PFSK-1 (cell line): ENCODE results near the gene PPFIBP1.
A peak's percentile ranks its signal among the peaks of the same experiment; 100 is the strongest.

ENCODE experiments used
- FOXP2 ChIP-seq: optimal IDR thresholded peaks from 2 replicates; pipeline ENCODE3; 2011; ENCODE audit warnings: borderline replicate concordance, control low read depth, inconsistent platforms; ENCODE audit not compliant: insufficient read depth; ENCODE audit errors: extremely low read length, extremely low read depth
- POLR2AphosphoS5 ChIP-seq: IDR thresholded peaks from 2 replicates; pipeline ENCODE4 v1.6.1; 2012; ENCODE audit warnings: low read depth, mild to moderate bottlenecking, control low read depth, low read length, moderate library complexity
- SIN3A ChIP-seq: IDR thresholded peaks from 2 replicates; pipeline ENCODE4 v1.6.1; 2012; ENCODE audit warnings: mild to moderate bottlenecking, low read length, moderate library complexity, borderline replicate concordance; ENCODE audit not compliant: insufficient read depth
- TAF1 ChIP-seq: IDR thresholded peaks from 2 replicates; pipeline ENCODE4 v1.6.1; 2012; ENCODE audit warnings: low read length, control low read depth, borderline replicate concordance; ENCODE audit not compliant: insufficient read depth
- TF ChIP-seq, protein P1 (sequence below), 2 experiments: IDR thresholded peaks; 2 replicates each; pipeline versions ENCODE4 v1.6.1 to v1.8.0; 2011 to 2012; ENCODE audit warnings: low read depth in 2 of 2, low read length in 2 of 2, control low read depth in 1 of 2, inconsistent platforms in 1 of 2, mild to moderate bottlenecking in 1 of 2, moderate library complexity in 1 of 2; ENCODE audit not compliant: insufficient read depth in 1 of 2

PPFIBP1 gene

DNA sequence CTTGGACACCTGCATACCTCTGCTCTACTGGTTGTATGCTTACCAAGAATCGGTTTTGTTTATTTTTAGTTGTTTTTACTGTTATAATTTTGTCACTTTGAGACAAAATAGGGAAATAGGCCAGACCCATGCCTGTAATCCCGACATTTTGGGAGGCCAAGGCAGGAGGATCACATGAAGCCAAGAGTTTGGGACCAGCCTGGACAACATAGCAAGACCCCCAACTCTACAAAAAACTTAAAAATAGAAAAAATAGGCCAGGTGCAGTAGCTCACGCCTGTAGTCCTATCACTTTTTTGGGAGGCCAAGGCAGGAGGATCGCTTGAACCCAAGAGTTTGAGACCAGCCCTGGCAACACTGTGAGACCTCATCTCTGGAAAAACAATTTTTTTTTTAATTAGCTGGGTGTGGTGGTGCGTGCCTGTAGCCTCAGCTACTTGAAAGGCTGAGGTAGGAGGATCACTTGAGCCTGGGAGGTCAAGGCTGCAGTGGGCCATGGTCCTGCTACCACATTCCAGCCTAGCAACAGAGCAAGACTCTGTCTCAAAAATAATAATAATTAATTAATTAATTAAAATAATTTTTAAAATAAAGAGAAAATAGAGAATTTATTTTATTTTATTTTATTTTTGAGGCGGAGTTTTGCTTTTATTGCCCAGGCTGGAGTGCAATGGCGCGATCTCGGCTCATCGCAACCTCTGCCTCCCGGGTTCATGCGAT lies 185.4 kb downstream of the PPFIBP1 start:
- TF ChIP-seq, protein P1, sequence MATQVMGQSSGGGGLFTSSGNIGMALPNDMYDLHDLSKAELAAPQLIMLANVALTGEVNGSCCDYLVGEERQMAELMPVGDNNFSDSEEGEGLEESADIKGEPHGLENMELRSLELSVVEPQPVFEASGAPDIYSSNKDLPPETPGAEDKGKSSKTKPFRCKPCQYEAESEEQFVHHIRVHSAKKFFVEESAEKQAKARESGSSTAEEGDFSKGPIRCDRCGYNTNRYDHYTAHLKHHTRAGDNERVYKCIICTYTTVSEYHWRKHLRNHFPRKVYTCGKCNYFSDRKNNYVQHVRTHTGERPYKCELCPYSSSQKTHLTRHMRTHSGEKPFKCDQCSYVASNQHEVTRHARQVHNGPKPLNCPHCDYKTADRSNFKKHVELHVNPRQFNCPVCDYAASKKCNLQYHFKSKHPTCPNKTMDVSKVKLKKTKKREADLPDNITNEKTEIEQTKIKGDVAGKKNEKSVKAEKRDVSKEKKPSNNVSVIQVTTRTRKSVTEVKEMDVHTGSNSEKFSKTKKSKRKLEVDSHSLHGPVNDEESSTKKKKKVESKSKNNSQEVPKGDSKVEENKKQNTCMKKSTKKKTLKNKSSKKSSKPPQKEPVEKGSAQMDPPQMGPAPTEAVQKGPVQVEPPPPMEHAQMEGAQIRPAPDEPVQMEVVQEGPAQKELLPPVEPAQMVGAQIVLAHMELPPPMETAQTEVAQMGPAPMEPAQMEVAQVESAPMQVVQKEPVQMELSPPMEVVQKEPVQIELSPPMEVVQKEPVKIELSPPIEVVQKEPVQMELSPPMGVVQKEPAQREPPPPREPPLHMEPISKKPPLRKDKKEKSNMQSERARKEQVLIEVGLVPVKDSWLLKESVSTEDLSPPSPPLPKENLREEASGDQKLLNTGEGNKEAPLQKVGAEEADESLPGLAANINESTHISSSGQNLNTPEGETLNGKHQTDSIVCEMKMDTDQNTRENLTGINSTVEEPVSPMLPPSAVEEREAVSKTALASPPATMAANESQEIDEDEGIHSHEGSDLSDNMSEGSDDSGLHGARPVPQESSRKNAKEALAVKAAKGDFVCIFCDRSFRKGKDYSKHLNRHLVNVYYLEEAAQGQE (IDR thresholded peaks at IDR 0.05; ENCODE audit: insufficient read depth in 1 of 2, low read depth in 2 of 2, low read length in 2 of 2): no peak
- TF ChIP-seq SIN3A (no peak), POLR2AphosphoS5 (no peak), TAF1 (no peak), FOXP2 (no peak)

DNA sequence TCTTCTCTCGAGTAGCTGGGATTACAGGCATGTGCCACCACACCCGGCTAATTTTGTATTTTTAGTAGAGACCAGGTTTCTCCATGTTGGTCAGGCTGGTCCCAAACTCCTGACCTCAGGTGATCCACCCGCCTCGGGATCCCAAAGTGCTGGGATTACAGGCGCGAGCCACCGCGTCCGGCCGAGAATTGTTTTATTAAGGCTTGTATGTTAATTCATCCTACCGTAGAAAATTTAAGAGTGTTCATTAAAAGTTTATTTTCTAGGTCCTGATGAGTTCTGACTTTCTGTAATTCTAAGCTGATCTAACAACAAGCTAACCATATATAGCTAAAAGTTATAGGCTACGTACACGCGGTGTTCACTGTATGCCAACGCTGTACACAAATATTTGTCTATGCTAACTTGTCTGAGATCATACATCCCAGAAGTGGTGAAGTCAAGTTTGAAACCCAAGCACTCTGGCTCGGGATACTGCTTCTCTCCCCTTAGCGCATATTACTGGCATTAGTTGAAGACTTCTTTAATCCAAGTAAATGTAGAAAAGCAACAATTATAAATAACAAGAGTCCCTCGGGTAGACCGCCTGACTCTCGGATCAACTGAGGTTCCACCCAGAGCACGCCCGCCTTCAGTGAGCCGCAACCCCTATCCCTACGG lies 186.1 kb downstream of the PPFIBP1 start:
- TF ChIP-seq POLR2AphosphoS5 (no peak), SIN3A (no peak), FOXP2 (no peak), TAF1 (no peak)
- TF ChIP-seq, protein P1 (IDR thresholded peaks at IDR 0.05; ENCODE audit: insufficient read depth in 1 of 2, low read depth in 2 of 2, low read length in 2 of 2): no peak

DNA sequence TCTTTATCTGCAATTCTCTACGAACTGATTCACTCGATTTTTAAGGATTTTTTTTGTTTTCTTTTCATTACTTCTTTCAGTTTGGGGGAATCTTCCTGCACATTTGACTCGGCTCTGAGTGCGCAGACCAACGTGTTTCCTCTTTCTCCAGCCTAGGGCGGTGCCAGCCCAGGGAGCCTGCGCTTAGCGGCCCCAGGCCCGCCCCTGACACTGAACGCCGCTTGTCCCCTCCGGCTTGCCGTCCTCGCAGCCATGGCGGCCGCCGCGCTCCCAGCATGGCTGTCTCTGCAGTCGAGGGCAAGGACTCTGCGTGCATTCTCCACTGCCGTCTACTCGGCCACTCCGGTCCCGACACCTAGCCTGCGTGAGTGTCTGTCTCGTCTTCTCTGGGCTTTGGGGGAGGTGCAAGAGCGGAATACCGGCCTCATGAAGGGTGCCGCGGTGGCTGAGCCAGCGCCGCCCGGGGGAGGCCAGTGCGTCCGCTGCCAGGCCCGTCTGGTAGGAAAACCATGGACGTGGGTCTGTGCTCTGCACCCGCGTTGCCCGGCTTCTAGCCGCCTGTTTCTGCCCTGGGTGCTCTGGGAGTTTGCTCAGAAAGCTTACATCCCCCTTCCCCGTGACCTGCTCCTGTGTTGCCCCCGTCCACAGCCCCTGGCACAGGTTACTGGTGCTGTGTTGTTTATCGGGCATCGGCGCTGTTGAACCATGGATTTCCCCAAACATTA lies 186.7 kb downstream of the PPFIBP1 start, which contains the start of gene MRPS35:
TSS of gene MRPS35 (plus strand) at position 241 of the 725 bp plus-strand sequence. CDS start at position 253, 12 bp downstream.
- peak; percentile 93 for TF ChIP-seq POLR2AphosphoS5
- TF ChIP-seq SIN3A: 0 out of 2 replicates have a peak, but pooled peaks have one; percentile 86
- TF ChIP-seq TAF1: peak; percentile 93; the same call in 1 of the 2 replicates
- TF ChIP-seq, protein P1 (IDR thresholded peaks at IDR 0.05; ENCODE audit: insufficient read depth in 1 of 2, low read depth in 2 of 2, low read length in 2 of 2): peak; percentile 52 to 56; a peak in 2 of 4 replicates
- TF ChIP-seq FOXP2: peak; percentile 70

DNA sequence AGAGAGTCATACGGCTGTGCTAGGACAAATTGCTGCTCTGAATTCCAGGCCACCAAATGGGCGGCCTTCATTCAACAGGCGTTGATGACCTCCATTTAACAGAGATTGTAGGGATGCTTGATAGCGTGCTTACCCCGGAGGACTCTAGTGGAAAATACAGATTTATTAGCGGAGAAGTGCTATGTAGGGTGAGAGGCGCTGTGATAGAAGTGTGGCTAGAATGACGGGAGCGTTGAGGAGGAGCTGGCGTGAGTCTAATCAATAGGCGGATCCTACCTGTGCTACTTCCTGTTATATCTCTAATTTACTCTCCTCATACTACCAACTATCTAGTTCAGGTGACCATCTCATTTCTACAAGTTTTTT lies 187.3 kb downstream of the PPFIBP1 start:
- TF ChIP-seq SIN3A (no peak), TAF1 (no peak), FOXP2 (no peak), POLR2AphosphoS5 (no peak)
- TF ChIP-seq, protein P1 (IDR thresholded peaks at IDR 0.05; ENCODE audit: insufficient read depth in 1 of 2, low read depth in 2 of 2, low read length in 2 of 2): no peak
